Fibroblast of lung (primary cell): Measurements from ENCODE around the gene CAST. TPM values are rescaled to one million over a fixed set of nuclear protein-coding genes. Genes with fewer than 3 reads are reported as not detected.
"Not testable (repeated sequence)": the region's sequence is repeated elsewhere in the genome, so short reads cannot be mapped to it uniquely, and the experiment has no call there.

Source experiments
- DNase-seq, 2 donors: peaks; one replicate each; pipeline versions ENCODE4 v3.0.0 to v3.0.0-alpha.2; 2010; ENCODE audit warnings: low read depth in 2 of 2
- H2AFZ ChIP-seq: 2 replicates; pipeline ENCODE4 v1.5.1; 2012; ENCODE audit warnings: low read length, control low read depth, inconsistent platforms
- H3K27ac ChIP-seq: 2 replicates; pipeline ENCODE4 v1.5.1; 2011; ENCODE audit warnings: low read length, control low read depth; ENCODE audit not compliant: insufficient read depth
- H3K27me3 ChIP-seq: 2 replicates; pipeline ENCODE4 v1.5.1; 2011; ENCODE audit warnings: mild to moderate bottlenecking, low read length; ENCODE audit not compliant: control insufficient read depth, insufficient read depth
- H3K36me3 ChIP-seq: 2 replicates; pipeline ENCODE4 v1.5.1; 2011; ENCODE audit warnings: low read length; ENCODE audit not compliant: control insufficient read depth, insufficient read depth
- H3K4me1 ChIP-seq: 2 replicates; pipeline ENCODE4 v1.5.1; 2011; ENCODE audit warnings: low read length; ENCODE audit not compliant: control insufficient read depth, insufficient read depth; ENCODE audit errors: extremely low read depth
- H3K4me2 ChIP-seq: 2 replicates; pipeline ENCODE4 v1.5.1; 2011; ENCODE audit warnings: low read length, control low read depth; ENCODE audit not compliant: insufficient read depth; ENCODE audit errors: extremely low read depth
- H3K4me3 ChIP-seq, 4 experiments: fragments of 200-600 bp in 1 of 4; sonication (generic) in 1 of 4; replicated peaks in 1 of 4; 2 replicates each; pipeline ENCODE4 v1.5.1; 2011 to 2016; ENCODE audit warnings: low read length in 4 of 4, low read depth in 3 of 4, mild to moderate bottlenecking in 3 of 4, control low read depth in 2 of 4, inconsistent platforms in 1 of 4, mixed read lengths in 1 of 4; ENCODE audit not compliant: insufficient read depth in 1 of 4; ENCODE audit errors: control extremely low read depth in 1 of 4
- H3K79me2 ChIP-seq: 2 replicates; pipeline ENCODE4 v1.5.1; 2012; ENCODE audit warnings: mild to moderate bottlenecking, low read length, inconsistent platforms; ENCODE audit not compliant: control insufficient read depth, insufficient read depth
- H3K9ac ChIP-seq: 2 replicates; pipeline ENCODE4 v1.5.1; 2011; ENCODE audit warnings: mild to moderate bottlenecking, low read length, control low read depth; ENCODE audit not compliant: insufficient read depth
- H3K9me3 ChIP-seq: 2 replicates; pipeline ENCODE4 v1.5.1; 2012; ENCODE audit warnings: low read depth, low read length; ENCODE audit not compliant: control insufficient read depth, insufficient read depth
- H4K20me1 ChIP-seq: 2 replicates; pipeline ENCODE4 v1.5.1; 2011; ENCODE audit warnings: low read length; ENCODE audit not compliant: control insufficient read depth, insufficient read depth; ENCODE audit errors: extremely low read depth
- EZH2 ChIP-seq: IDR thresholded peaks from 2 replicates; pipeline ENCODE4 v1.5.1; 2012; ENCODE audit warnings: low read length, control low read depth, mild to moderate bottlenecking; ENCODE audit errors: missing control alignments
- polyA plus RNA-seq, 2 donors: library from polyadenylated mRNA; depleted of rRNA in 1 of 2; stranded (reverse) in 1 of 2; unstranded in 1 of 2; fragments of >200 nt; gene quantifications; 2 replicates each; pipeline ENCODE4 v1.2.1, GENCODE V29; 2011 to 2012; ENCODE audit warnings: missing spikeins in 1 of 2
- total RNA-seq: library from RNA; depleted of rRNA; stranded (reverse); fragments of >200 nt; gene quantifications from 2 replicates; pipeline ENCODE4 v1.2.1, GENCODE V29; 2014
- TF ChIP-seq, protein P1 (sequence below), 2 donors: IDR thresholded peaks in 1 of 2; conservative IDR thresholded peaks in 1 of 2; 1 replicate in 1 of 2; 2 replicates in 1 of 2; pipeline ENCODE4 v1.5.1; 2011 to 2012; ENCODE audit warnings: low read length in 2 of 2, control low read depth in 1 of 2, inconsistent platforms in 1 of 2, low read depth in 1 of 2, mild to moderate bottlenecking in 1 of 2

CAST gene
- total and polyA plus RNA-seq, 2 donors (not counting 1 experiment from before 2014, with no cell fraction given), result 203 to 378 TPM

GRCh38 chr5:96743805-96744204, 81.6 kb downstream of the CAST start:
- DNase-seq, result no peak
- H4K20me1 ChIP-seq, result no peaks in the 10 kb centered on the region
- H2AFZ ChIP-seq, result no peak overlapping the region
- H3K27me3 ChIP-seq, result no peaks in the 10 kb centered on the region
- H3K36me3 ChIP-seq, result peaks cover 19% of the 10 kb centered on the region
- no peaks in the 10 kb centered on the region for H3K9me3 ChIP-seq
- TF ChIP-seq, protein P1, sequence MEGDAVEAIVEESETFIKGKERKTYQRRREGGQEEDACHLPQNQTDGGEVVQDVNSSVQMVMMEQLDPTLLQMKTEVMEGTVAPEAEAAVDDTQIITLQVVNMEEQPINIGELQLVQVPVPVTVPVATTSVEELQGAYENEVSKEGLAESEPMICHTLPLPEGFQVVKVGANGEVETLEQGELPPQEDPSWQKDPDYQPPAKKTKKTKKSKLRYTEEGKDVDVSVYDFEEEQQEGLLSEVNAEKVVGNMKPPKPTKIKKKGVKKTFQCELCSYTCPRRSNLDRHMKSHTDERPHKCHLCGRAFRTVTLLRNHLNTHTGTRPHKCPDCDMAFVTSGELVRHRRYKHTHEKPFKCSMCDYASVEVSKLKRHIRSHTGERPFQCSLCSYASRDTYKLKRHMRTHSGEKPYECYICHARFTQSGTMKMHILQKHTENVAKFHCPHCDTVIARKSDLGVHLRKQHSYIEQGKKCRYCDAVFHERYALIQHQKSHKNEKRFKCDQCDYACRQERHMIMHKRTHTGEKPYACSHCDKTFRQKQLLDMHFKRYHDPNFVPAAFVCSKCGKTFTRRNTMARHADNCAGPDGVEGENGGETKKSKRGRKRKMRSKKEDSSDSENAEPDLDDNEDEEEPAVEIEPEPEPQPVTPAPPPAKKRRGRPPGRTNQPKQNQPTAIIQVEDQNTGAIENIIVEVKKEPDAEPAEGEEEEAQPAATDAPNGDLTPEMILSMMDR (conservative IDR thresholded peaks at IDR 0.05 in 1 of 2, IDR thresholded peaks at IDR 0.05 in 1 of 2; ENCODE audit: low read depth in 1 of 2, low read length in 2 of 2), result no peak
- no peak for TF ChIP-seq EZH2
- H3K27ac ChIP-seq, result peak overlapping the region; percentile 43
- H3K79me2 ChIP-seq, result no peaks in the 10 kb centered on the region
- no peak overlapping the region for H3K4me2 ChIP-seq
- no peak overlapping the region for H3K9ac ChIP-seq
- no peaks in the 10 kb centered on the region for H3K4me1 ChIP-seq
- H3K4me3 ChIP-seq, result no peak overlapping the region

DNA sequence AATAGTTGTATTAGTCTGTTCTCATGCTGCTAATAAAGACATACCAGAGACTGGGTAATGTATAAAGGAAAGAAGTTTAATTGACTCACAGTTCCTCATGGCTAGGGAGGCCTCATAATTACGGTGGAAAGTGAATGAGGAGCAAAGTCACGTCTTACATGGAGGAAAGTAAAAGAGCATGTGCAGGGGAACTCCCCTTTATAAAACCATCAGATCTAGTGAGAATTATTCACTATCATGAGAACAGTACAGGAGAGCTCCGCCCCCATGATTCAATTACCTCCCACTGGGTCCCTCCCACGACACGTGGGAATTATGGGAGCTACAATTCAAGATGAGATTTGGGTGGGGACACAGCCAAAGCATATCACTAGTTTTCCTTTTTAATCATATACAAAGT, 82.0 kb downstream of the CAST start:
- H3K27ac ChIP-seq, H3K4me1 ChIP-seq, H3K4me2 ChIP-seq, H3K27me3 ChIP-seq, H3K9ac ChIP-seq, H3K4me3 ChIP-seq, H3K9me3 ChIP-seq, DNase-seq, H3K79me2 ChIP-seq, H4K20me1 ChIP-seq, H2AFZ ChIP-seq: not testable (repeated sequence)
- peaks cover 21% of the 10 kb centered on the region for H3K36me3 ChIP-seq

GRCh38 chr5:96745025-96745424, 82.8 kb downstream of the CAST start:
- Histone ChIP-seq H2AFZ (no peak overlapping the region), H3K9ac (no peak overlapping the region), H4K20me1 (no peaks in the 10 kb centered on the region), H3K36me3 (peaks cover 22% of the 10 kb centered on the region), H3K79me2 (no peaks in the 10 kb centered on the region), H3K27me3 (no peaks in the 10 kb centered on the region), H3K4me1 (no peaks in the 10 kb centered on the region), H3K27ac (no peak overlapping the region), H3K9me3 (no peaks in the 10 kb centered on the region), H3K4me2 (no peak overlapping the region), H3K4me3 (no peak overlapping the region)
- DNase-seq, result no peak
- no peak for TF ChIP-seq EZH2
- TF ChIP-seq, protein P1 (conservative IDR thresholded peaks at IDR 0.05 in 1 of 2, IDR thresholded peaks at IDR 0.05 in 1 of 2; ENCODE audit: low read depth in 1 of 2, low read length in 2 of 2), result no peak
